Left ventricle myocardium inferior (tissue), 1 donor: ENCODE data around the gene ALMS1. TPM values are rescaled to one million over a fixed set of nuclear protein-coding genes. Genes with fewer than 3 reads are reported as not detected.
"Not testable (repeated sequence)": the region's sequence is repeated elsewhere in the genome, so short reads cannot be mapped to it uniquely, and the experiment has no call there.

ENCODE experiments used
- DNase-seq: peaks from one replicate; pipeline ENCODE4 v3.0.0-alpha.2; 2020
- H3K27ac ChIP-seq: fragments of 200-600 bp; replicated peaks from 2 replicates; pipeline ENCODE4 v1.8.0; 2021
- H3K27me3 ChIP-seq: fragments of 200-600 bp; 2 replicates; pipeline ENCODE4 v1.8.0; 2021; ENCODE audit warnings: low read depth
- H3K36me3 ChIP-seq: fragments of 200-600 bp; 2 replicates; pipeline ENCODE4 v1.8.0; 2021
- H3K4me1 ChIP-seq: fragments of 200-600 bp; 2 replicates; pipeline ENCODE4 v1.8.0; 2021
- H3K4me3 ChIP-seq: fragments of 200-600 bp; 2 replicates; pipeline ENCODE4 v1.8.0; 2021; ENCODE audit warnings: mild to moderate bottlenecking, moderate library complexity
- H3K9me3 ChIP-seq: fragments of 200-600 bp; replicated peaks from 2 replicates; pipeline ENCODE4 v1.8.0; 2021
- CTCF ChIP-seq: fragments of 200-600 bp; IDR thresholded peaks from 2 replicates; pipeline ENCODE4 v1.8.0; 2021; ENCODE audit warnings: antibody characterized with exemption, mild to moderate bottlenecking, borderline replicate concordance
- intact Hi-C: fragments of 100-400 bp; cut with micrococcal nuclease; formaldehyde crosslinking; loops from one replicate; pipeline ENCODE4 v1.11.0; 2022
- total RNA-seq: library from RNA; stranded (reverse); fragmentation: NEBNext Ultra II Directional; extraction: Animal tissue kit (Norgen Biotek cat#: 25700); gene quantifications from one replicate; pipeline ENCODE4 v1.2.1, GENCODE V29; 2021
- donor health status: DM: no; HTN: yes; CAD: no; lungs with severe emphysema.

ALMS1 gene
- total RNA-seq, 1 donor from 2014 or later: 7.7 TPM

- Histone ChIP-seq H3K9me3 (no peaks in the 10 kb centered on the region), H3K4me3 (no peak overlapping the region), H3K4me1 (peaks cover 11% of the 10 kb centered on the region), H3K27ac (no peak overlapping the region), H3K27me3 (no peaks in the 10 kb centered on the region), H3K36me3 (peaks cover 27% of the 10 kb centered on the region)
- no peak for TF ChIP-seq CTCF
- intact Hi-C loops: no loop called here
- DNase-seq: no peak
Observed at GRCh38 chr2:73611193-73611592, 225.6 kb downstream of the ALMS1 start.

DNA sequence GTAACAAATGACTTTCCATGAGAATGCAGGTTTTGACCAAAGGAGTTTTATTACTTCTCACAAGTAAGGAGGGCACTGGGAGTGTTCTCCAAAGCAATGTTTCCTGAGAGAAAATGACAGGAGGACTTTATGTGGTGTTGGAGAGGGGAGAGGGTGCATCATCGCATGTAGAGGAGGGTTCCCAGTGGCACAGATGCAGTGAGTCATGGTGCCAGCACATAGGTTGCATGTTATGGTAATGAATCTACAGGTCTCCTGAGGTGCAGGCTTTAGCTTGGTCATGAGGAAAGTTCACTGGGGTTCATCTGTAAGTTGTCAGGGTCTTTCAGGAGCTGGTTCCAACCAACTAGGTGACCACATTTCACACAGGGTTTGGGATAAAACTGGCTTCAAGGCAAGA is 226.2 kb downstream of the ALMS1 start:
- peaks cover 11% of the 10 kb centered on the region for H3K4me1 ChIP-seq
- no peak overlapping the region for H3K27ac ChIP-seq
- no peak overlapping the region for H3K4me3 ChIP-seq
- H3K9me3 ChIP-seq: no peaks in the 10 kb centered on the region
- intact Hi-C loops: no loop called here
- TF ChIP-seq CTCF: no peak
- H3K27me3 ChIP-seq: no peaks in the 10 kb centered on the region
- peaks cover 27% of the 10 kb centered on the region for H3K36me3 ChIP-seq
- no peak for DNase-seq

- peaks cover 11% of the 10 kb centered on the region for H3K4me1 ChIP-seq
- no peak overlapping the region for H3K27ac ChIP-seq
- no peaks in the 10 kb centered on the region for H3K9me3 ChIP-seq
- peaks cover 14% of the 10 kb centered on the region for H3K36me3 ChIP-seq
- no peak for TF ChIP-seq CTCF
- no peak for DNase-seq
- H3K27me3 ChIP-seq: no peaks in the 10 kb centered on the region
- H3K4me3 ChIP-seq: no peak overlapping the region
- intact Hi-C loops: no loop called here
Observed at GRCh38 chr2:73614105-73614504, 228.5 kb downstream of the ALMS1 start.

DNA sequence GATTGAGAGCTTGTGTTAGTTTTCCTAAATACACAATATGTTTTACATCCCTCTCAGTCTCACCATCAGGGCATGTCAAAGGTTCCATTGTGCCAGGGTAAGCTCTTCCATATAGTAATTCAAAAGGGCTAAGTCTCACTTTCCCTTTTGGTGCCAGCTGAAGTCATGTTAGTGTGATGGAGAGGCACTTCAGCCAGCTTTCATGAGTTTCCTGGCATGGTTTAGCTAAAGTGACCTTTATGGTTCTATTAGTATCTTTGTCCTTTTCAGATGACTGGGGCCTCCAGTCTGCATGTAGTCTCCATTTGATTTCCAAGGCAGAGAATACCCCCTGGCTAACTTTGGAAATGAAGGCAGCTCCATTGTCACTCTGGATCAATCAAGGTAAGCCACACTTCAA is 229.4 kb downstream of the ALMS1 start:
- Histone ChIP-seq H3K4me3 (no peak overlapping the region), H3K36me3 (peaks cover 8% of the 10 kb centered on the region), H3K4me1 (peaks cover 11% of the 10 kb centered on the region), H3K27ac (no peak overlapping the region), H3K27me3 (no peaks in the 10 kb centered on the region), H3K9me3 (no peaks in the 10 kb centered on the region)
- intact Hi-C loops: no loop called here
- DNase-seq: no peak
- no peak for TF ChIP-seq CTCF

DNA sequence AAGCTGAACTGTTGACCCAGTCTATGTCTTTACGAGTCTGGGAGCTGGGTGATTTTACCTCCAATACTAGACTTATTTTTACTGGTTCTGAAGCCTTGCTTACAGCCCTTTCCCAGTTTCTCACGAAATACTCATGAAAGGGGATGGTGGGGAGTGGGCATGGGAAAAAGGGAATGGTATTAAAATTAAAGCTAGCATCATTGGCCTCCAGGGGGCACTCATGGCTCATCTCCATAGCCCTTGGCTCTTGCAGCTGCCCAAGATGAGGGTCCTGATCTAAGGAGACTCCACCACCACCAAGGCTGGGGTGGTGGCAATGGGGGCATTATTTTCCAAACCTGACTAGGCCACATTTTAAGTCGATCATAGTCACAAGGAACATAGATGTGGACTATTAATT is 234.3 kb downstream of the ALMS1 start:
- intact Hi-C loops, H3K27ac ChIP-seq, DNase-seq, H3K9me3 ChIP-seq, H3K4me1 ChIP-seq, H3K4me3 ChIP-seq, H3K36me3 ChIP-seq, H3K27me3 ChIP-seq: not testable (repeated sequence)

- H3K4me1 ChIP-seq, intact Hi-C loops, DNase-seq, H3K27me3 ChIP-seq, H3K9me3 ChIP-seq, H3K27ac ChIP-seq, H3K36me3 ChIP-seq, H3K4me3 ChIP-seq: not testable (repeated sequence)
Observed at GRCh38 chr2:73624036-73624435, 238.4 kb downstream of the ALMS1 start.

DNA sequence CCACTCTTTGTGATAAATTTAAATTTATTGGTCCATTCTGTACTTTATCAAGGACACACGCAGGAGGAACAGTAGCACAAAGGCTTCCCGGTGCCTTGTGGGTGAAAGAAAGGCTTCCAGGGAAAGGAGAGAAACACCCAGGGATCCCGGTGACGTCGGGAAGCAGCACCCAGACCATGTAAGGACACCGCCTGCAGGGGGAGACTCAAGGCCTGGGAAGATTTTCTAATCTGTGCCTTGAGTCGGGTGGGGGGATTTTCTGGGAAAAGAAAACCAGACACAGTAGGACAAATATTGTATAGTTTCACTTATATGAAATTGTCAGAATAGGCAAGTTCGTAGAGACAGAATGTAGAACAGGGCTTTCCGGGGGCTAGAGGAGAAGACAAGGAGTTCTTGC is 239.0 kb downstream of the ALMS1 start:
- intact Hi-C loops: not testable (repeated sequence)

GRCh38 chr2:73626237-73626636 is 240.6 kb downstream of the ALMS1 start:
- H3K4me3 ChIP-seq, H3K9me3 ChIP-seq, H3K4me1 ChIP-seq, intact Hi-C loops, H3K36me3 ChIP-seq, H3K27me3 ChIP-seq, DNase-seq, H3K27ac ChIP-seq: not testable (repeated sequence)

More for the DNA sequence above, 239.0 kb downstream of the ALMS1 start:
- not testable (repeated sequence) for H3K36me3 ChIP-seq, DNase-seq, H3K27me3 ChIP-seq, H3K4me3 ChIP-seq, H3K9me3 ChIP-seq, H3K4me1 ChIP-seq, H3K27ac ChIP-seq

DNA sequence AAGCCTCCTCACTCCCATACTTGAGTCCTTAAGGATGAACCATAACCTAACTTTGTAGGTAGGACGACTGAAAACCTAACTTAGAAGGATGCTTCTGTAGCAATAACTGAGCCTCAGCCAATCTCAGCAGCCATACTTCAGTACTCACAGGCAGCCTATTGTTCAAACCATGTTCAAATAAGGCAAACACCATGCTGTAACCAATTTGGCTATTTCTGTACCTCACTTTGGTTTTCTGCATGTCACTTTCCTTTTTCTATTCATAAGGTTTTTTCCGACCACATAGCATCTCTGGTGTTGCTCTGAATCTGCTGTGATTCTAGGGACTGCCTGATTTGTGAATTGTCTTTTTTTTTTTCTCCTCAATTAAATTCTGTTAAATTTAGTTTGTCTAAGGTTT is 242.9 kb downstream of the ALMS1 start:
- H3K9me3 ChIP-seq, H3K27me3 ChIP-seq, H3K36me3 ChIP-seq, H3K27ac ChIP-seq, H3K4me3 ChIP-seq, DNase-seq, intact Hi-C loops, H3K4me1 ChIP-seq: not testable (repeated sequence)
